ENCODE measurements around the gene TAAR8.

- TF ChIP-seq CTCF (IDR thresholded peaks at IDR 0.05; ENCODE audit: low read length) (no peak), EZH2 (IDR thresholded peaks at IDR 0.05; ENCODE audit: borderline replicate concordance, low read length) (no peak)
Measured at GRCh38 chr6:132590362-132590761, 37.9 kb downstream of the TAAR8 start.
